Neural progenitor cell (in vitro differentiated cells): ENCODE data around the gene ADGRG1. TPM values are rescaled to one million over a fixed set of nuclear protein-coding genes. Genes with fewer than 3 reads are reported as not detected.

Experiments
- DNase-seq: peaks from one replicate; pipeline ENCODE4 v3.0.0-alpha.2; 2016; ENCODE audit warnings: low spot score
- H2AFZ ChIP-seq: fragments of 200-600 bp; sonication (generic); replicated peaks from 2 replicates; pipeline ENCODE4 v1.6.1; 2016; ENCODE audit warnings: antibody characterized with exemption
- H3F3A ChIP-seq: fragments of 200-600 bp; sonication (generic); 2 replicates; pipeline ENCODE4 v1.6.1; 2016; ENCODE audit warnings: antibody characterized with exemption, low read depth
- H3K27ac ChIP-seq: fragments of 200-600 bp; sonication (generic); 2 replicates; pipeline ENCODE4 v1.5.1; 2016; ENCODE audit warnings: mild to moderate bottlenecking
- H3K27me3 ChIP-seq: fragments of 200-600 bp; sonication (generic); 2 replicates; pipeline ENCODE4 v1.6.1; 2016; ENCODE audit warnings: mild to moderate bottlenecking, moderate library complexity
- H3K36me3 ChIP-seq: fragments of 200-600 bp; sonication (generic); 2 replicates; pipeline ENCODE4 v1.5.1; 2016
- H3K4me1 ChIP-seq: fragments of 200-600 bp; sonication (generic); 2 replicates; pipeline ENCODE4 v1.6.1; 2016; ENCODE audit warnings: mixed run types
- H3K4me2 ChIP-seq: fragments of 200-600 bp; sonication (generic); 2 replicates; pipeline ENCODE4 v1.6.1; 2016
- H3K4me3 ChIP-seq: fragments of 200-600 bp; sonication (generic); 2 replicates; pipeline ENCODE4 v1.5.1; 2016
- H3K79me2 ChIP-seq: fragments of 200-600 bp; sonication (generic); 2 replicates; pipeline ENCODE4 v1.6.1; 2016; ENCODE audit warnings: low read depth
- H3K9ac ChIP-seq: fragments of 200-600 bp; sonication (generic); 2 replicates; pipeline ENCODE4 v1.6.1; 2016
- H3K9me3 ChIP-seq: fragments of 200-600 bp; sonication (generic); 2 replicates; pipeline ENCODE4 v1.5.1; 2016; ENCODE audit warnings: low read depth
- H4K20me1 ChIP-seq: fragments of 200-600 bp; sonication (generic); 2 replicates; pipeline ENCODE4 v1.6.1; 2016; ENCODE audit warnings: low read depth
- H3K27ac Mint-ChIP-seq: 3 replicates; pipeline ENCODE4 v1.8.0; 2021; ENCODE audit warnings: mixed read lengths
- H3K27me3 Mint-ChIP-seq: 2 replicates; pipeline ENCODE4 v1.8.0; 2022; ENCODE audit warnings: low read depth, mild to moderate bottlenecking, inconsistent platforms, moderate library complexity, mixed read lengths; ENCODE audit not compliant: insufficient read depth
- H3K36me3 Mint-ChIP-seq: 3 replicates; pipeline ENCODE4 v1.8.0; 2021; ENCODE audit warnings: mixed read lengths
- H3K4me1 Mint-ChIP-seq: 3 replicates; pipeline ENCODE4 v1.8.0; 2021; ENCODE audit warnings: mixed read lengths
- H3K4me3 Mint-ChIP-seq: 3 replicates; pipeline ENCODE4 v1.8.0; 2021; ENCODE audit warnings: mild to moderate bottlenecking, moderate library complexity, mixed read lengths
- H3K9me3 Mint-ChIP-seq: 3 replicates; pipeline ENCODE4 v1.8.0; 2020; ENCODE audit warnings: mixed read lengths
- CTCF ChIP-seq: fragments of 200-600 bp; sonication (generic); IDR thresholded peaks from 2 replicates; pipeline ENCODE4 v1.5.1; 2017; ENCODE audit warnings: antibody characterized with exemption, mild to moderate bottlenecking
- EZH2 ChIP-seq: fragments of 200-600 bp; sonication (generic); IDR thresholded peaks from 2 replicates; pipeline ENCODE4 v1.6.1; 2017; ENCODE audit warnings: antibody characterized with exemption, mild to moderate bottlenecking, moderate library complexity
- EZH2phosphoT487 ChIP-seq: fragments of 200-600 bp; sonication (generic); IDR thresholded peaks from 2 replicates; pipeline ENCODE4 v1.6.1; 2017; ENCODE audit warnings: antibody characterized with exemption
- total RNA-seq: library from RNA; depleted of rRNA; stranded (reverse); fragments of >200 nt; gene quantifications from 2 replicates; pipeline ENCODE4 v1.2.3, GENCODE V29; 2015; ENCODE audit warnings: low replicate concordance

The ADGRG1 gene
- total RNA-seq, 1 donor from 2014 or later = 8.0 TPM

DNA sequence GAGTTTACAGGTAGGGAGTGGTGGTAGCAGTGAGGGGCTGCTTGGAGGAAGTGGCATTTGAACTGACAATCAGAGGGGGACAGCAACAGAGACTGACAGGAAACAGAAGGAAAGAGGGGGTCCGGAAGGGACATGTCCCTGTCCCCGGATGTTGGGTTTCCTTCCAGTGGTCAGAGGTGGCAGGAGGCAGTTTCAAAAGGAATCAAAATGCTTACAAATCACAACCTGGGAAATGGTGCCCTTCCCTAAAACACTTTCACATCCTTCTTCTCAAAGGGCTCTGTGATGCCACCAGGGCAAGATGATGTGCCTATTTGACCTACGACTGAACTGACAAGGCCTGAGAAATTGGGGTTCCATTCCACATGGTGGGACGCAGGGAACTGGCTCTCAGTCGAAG lies 19.7 kb downstream of the ADGRG1 start:
- no peaks in the 10 kb centered on the region for H4K20me1 ChIP-seq
- no peaks in the 10 kb centered on the region for H3K27me3 ChIP-seq
- H3K4me2 ChIP-seq = no peak overlapping the region
- no peaks in the 10 kb centered on the region for H3K36me3 ChIP-seq
- no peaks in the 10 kb centered on the region for H3K9me3 Mint-ChIP-seq
- peaks cover 6% of the 10 kb centered on the region for H3K36me3 Mint-ChIP-seq
- no peak overlapping the region for H3K9ac ChIP-seq
- no peak overlapping the region for H2AFZ ChIP-seq
- H3K4me1 ChIP-seq = peaks cover 4% of the 10 kb centered on the region
- peaks cover 17% of the 10 kb centered on the region for H3K4me1 Mint-ChIP-seq
- no peaks in the 10 kb centered on the region for H3K79me2 ChIP-seq
- H3K27me3 Mint-ChIP-seq = peaks cover 5% of the 10 kb centered on the region
- H3K27ac Mint-ChIP-seq = no peak overlapping the region
- peaks cover 9% of the 10 kb centered on the region for H3F3A ChIP-seq
- H3K4me3 Mint-ChIP-seq = no peak overlapping the region
- no peak for TF ChIP-seq EZH2
- no peak for TF ChIP-seq EZH2phosphoT487
- TF ChIP-seq CTCF = no peak
- H3K4me3 ChIP-seq = no peak overlapping the region
- no peaks in the 10 kb centered on the region for H3K9me3 ChIP-seq
- DNase-seq = no peak
- no peak overlapping the region for H3K27ac ChIP-seq

- Histone ChIP-seq H3F3A (peaks cover 9% of the 10 kb centered on the region), H3K4me1 (peaks cover 9% of the 10 kb centered on the region), H3K79me2 (no peaks in the 10 kb centered on the region), H3K27ac (no peak overlapping the region), H3K9ac (no peak overlapping the region), H3K27me3 (no peaks in the 10 kb centered on the region), H3K4me2 (no peak overlapping the region), H2AFZ (no peak overlapping the region), H4K20me1 (no peaks in the 10 kb centered on the region), H3K4me3 (no peak overlapping the region), H3K36me3 (no peaks in the 10 kb centered on the region), H3K9me3 (no peaks in the 10 kb centered on the region)
- Mint-ChIP-seq H3K9me3 (no peaks in the 10 kb centered on the region), H3K27me3 (peaks cover 5% of the 10 kb centered on the region), H3K36me3 (peaks cover 6% of the 10 kb centered on the region), H3K27ac (peak overlapping the region; percentile 66), H3K4me1 (peaks cover 24% of the 10 kb centered on the region), H3K4me3 (no peak overlapping the region)
- peak; percentile 88 for DNase-seq
- TF ChIP-seq CTCF = peak; percentile 100
- TF ChIP-seq EZH2phosphoT487 = no peak
- TF ChIP-seq EZH2 = no peak
Measured at GRCh38 chr16:57648581-57649442, 20.4 kb downstream of the ADGRG1 start.

- Histone ChIP-seq H3K9ac (no peak overlapping the region), H3K4me1 (peaks cover 9% of the 10 kb centered on the region), H3K79me2 (no peaks in the 10 kb centered on the region), H3F3A (peaks cover 5% of the 10 kb centered on the region), H3K9me3 (no peaks in the 10 kb centered on the region), H3K4me2 (no peak overlapping the region), H4K20me1 (no peaks in the 10 kb centered on the region), H2AFZ (no peak overlapping the region), H3K4me3 (no peak overlapping the region), H3K27me3 (no peaks in the 10 kb centered on the region), H3K27ac (no peak overlapping the region), H3K36me3 (no peaks in the 10 kb centered on the region)
- H3K27me3 Mint-ChIP-seq = peaks cover 5% of the 10 kb centered on the region
- peaks cover 26% of the 10 kb centered on the region for H3K4me1 Mint-ChIP-seq
- H3K4me3 Mint-ChIP-seq = no peak overlapping the region
- H3K9me3 Mint-ChIP-seq = no peaks in the 10 kb centered on the region
- peaks cover 6% of the 10 kb centered on the region for H3K36me3 Mint-ChIP-seq
- no peak for DNase-seq
- TF ChIP-seq EZH2 (no peak), CTCF (no peak), EZH2phosphoT487 (no peak)
- H3K27ac Mint-ChIP-seq = peak overlapping the region; percentile 66
Measured at GRCh38 chr16:57649443-57649751, 21.0 kb downstream of the ADGRG1 start.
